Endothelial cell of umbilical vein (primary cell): ENCODE measurements around the gene ZNF407. TPM values are rescaled to one million over a fixed set of nuclear protein-coding genes. Genes with fewer than 3 reads are reported as not detected.

ENCODE experiments used
- BruUV-seq: library from RNA; stranded (reverse); fragments of 400-500 nt; replicated peaks from 2 replicates; lab custom pipeline; 2021; lab: Mats Ljungman, UMichigan
- CTCF ChIA-PET: fragments of 300-600, 350-600 bp; sonication (Branson Sonifier 250); formaldehyde crosslinking; loops from one replicate; lab custom pipeline; 2021; ENCODE audit warnings: antibody characterized with exemption, inconsistent platforms; lab: Charles Lee
- POLR2A ChIA-PET: fragments of 300-600, 350-600 bp; sonication (Branson Sonifier 250); formaldehyde crosslinking; loops from one replicate; lab custom pipeline; 2021; ENCODE audit warnings: antibody characterized with exemption, inconsistent platforms; lab: Charles Lee
- DNase-seq: peaks from one replicate; pipeline ENCODE4 v3.0.0-alpha.2; 2011; ENCODE audit warnings: low read depth, low spot score
- FAIRE-seq: peaks from 2 replicates; lab custom pipeline; 2011; peaks lifted over from hg19 to GRCh38; lab: Jason Lieb, UNC
- H2AFZ ChIP-seq: 2 replicates; pipeline ENCODE4 v1.6.0; 2012; ENCODE audit warnings: low read depth, low read length, control low read depth, inconsistent platforms
- H3K27ac ChIP-seq: 2 replicates; pipeline ENCODE4 v1.5.1; 2011; ENCODE audit warnings: low read depth, mild to moderate bottlenecking, control low read depth, low read length, moderate library complexity; ENCODE audit not compliant: insufficient read depth
- H3K27me3 ChIP-seq, 2 experiments: 2 replicates each; pipeline versions ENCODE4 v1.6.0 to v1.6.1; 2011; ENCODE audit warnings: low read length in 2 of 2, mixed read lengths in 1 of 2; ENCODE audit not compliant: control insufficient read depth in 2 of 2, insufficient read depth in 2 of 2
- H3K36me3 ChIP-seq, 2 experiments: 2 replicates in 1 of 2; 3 replicates in 1 of 2; pipeline ENCODE4 v1.5.1; 2011; ENCODE audit warnings: low read length in 2 of 2, mild to moderate bottlenecking in 1 of 2, moderate library complexity in 1 of 2; ENCODE audit not compliant: control insufficient read depth in 2 of 2, insufficient read depth in 2 of 2; ENCODE audit errors: extremely low read depth in 1 of 2
- H3K4me1 ChIP-seq: 3 replicates; pipeline ENCODE4 v1.5.1; 2011; ENCODE audit warnings: mild to moderate bottlenecking, low read length; ENCODE audit not compliant: control insufficient read depth, insufficient read depth; ENCODE audit errors: extremely low read depth
- H3K4me2 ChIP-seq: 2 replicates; pipeline ENCODE4 v1.6.1; 2011; ENCODE audit warnings: low read length, control low read depth, mixed read lengths; ENCODE audit not compliant: insufficient read depth
- H3K4me3 ChIP-seq, 3 experiments: fragments of 200-600 bp in 1 of 3; sonication (generic), shearing (Covaris generic) in 1 of 3; replicated peaks in 1 of 3; 2 replicates each; pipeline ENCODE4 v1.5.1; 2011 to 2016; ENCODE audit warnings: control low read depth in 3 of 3, low read length in 3 of 3, mild to moderate bottlenecking in 2 of 3, inconsistent platforms in 1 of 3, low read depth in 1 of 3, moderate library complexity in 1 of 3; ENCODE audit not compliant: insufficient read depth in 1 of 3
- H3K79me2 ChIP-seq: 2 replicates; pipeline ENCODE4 v1.6.0; 2012; ENCODE audit warnings: low read length, inconsistent platforms; ENCODE audit not compliant: control insufficient read depth, insufficient read depth
- H3K9ac ChIP-seq: replicated peaks from 2 replicates; pipeline ENCODE3; 2011; ENCODE audit warnings: low read length, control low read depth; ENCODE audit not compliant: insufficient read depth; ENCODE audit errors: extremely low read depth
- H3K9me1 ChIP-seq: replicated peaks from 3 replicates; pipeline ENCODE4 v1.6.0; 2011; ENCODE audit warnings: mild to moderate bottlenecking, low read length; ENCODE audit not compliant: control insufficient read depth, insufficient read depth; ENCODE audit errors: extremely low read depth
- H3K9me3 ChIP-seq: replicated peaks from 2 replicates; pipeline ENCODE4 v1.5.1; 2012; ENCODE audit warnings: low read length, inconsistent platforms; ENCODE audit not compliant: control insufficient read depth, insufficient read depth
- H4K20me1 ChIP-seq: replicated peaks from 2 replicates; pipeline ENCODE3; 2011; ENCODE audit warnings: mild to moderate bottlenecking, low read length; ENCODE audit not compliant: control insufficient read depth, insufficient read depth; ENCODE audit errors: extremely low read depth
- CTCF ChIP-seq, 2 donors: IDR thresholded peaks; 1 replicate in 1 of 2; 2 replicates in 1 of 2; pipeline ENCODE4 v1.5.1; 2011; ENCODE audit warnings: low read length in 2 of 2, mild to moderate bottlenecking in 2 of 2, moderate library complexity in 2 of 2, control low read depth in 1 of 2, inconsistent platforms in 1 of 2, low read depth in 1 of 2; ENCODE audit not compliant: insufficient read depth in 1 of 2; ENCODE audit errors: extremely low read depth in 1 of 2
- EZH2 ChIP-seq: IDR thresholded peaks from 2 replicates; pipeline ENCODE4 v1.6.1; 2012; ENCODE audit warnings: borderline replicate concordance, low read depth, mild to moderate bottlenecking, moderate library complexity, low read length, inconsistent platforms; ENCODE audit not compliant: severe bottlenecking
- FOS ChIP-seq: IDR thresholded peaks from 2 replicates; pipeline ENCODE4 v1.6.1; 2011; ENCODE audit warnings: mild to moderate bottlenecking, low read length, moderate library complexity, borderline replicate concordance; ENCODE audit not compliant: insufficient read depth
- GATA2 ChIP-seq: IDR thresholded peaks from 2 replicates; pipeline ENCODE4 v1.7.0; 2011; ENCODE audit warnings: low read depth, mild to moderate bottlenecking, moderate library complexity, mixed read lengths, low read length; ENCODE audit not compliant: insufficient read length, insufficient read depth
- JUN ChIP-seq: IDR thresholded peaks from 2 replicates; pipeline ENCODE4 v1.6.1; 2011; ENCODE audit warnings: borderline replicate concordance, low read depth; ENCODE audit not compliant: insufficient read length, insufficient read depth
- MAX ChIP-seq: IDR thresholded peaks from 2 replicates; pipeline ENCODE4 v1.6.1; 2011; ENCODE audit not compliant: insufficient read depth, insufficient read length
- MYC ChIP-seq: IDR thresholded peaks from one replicate; pipeline ENCODE4 v1.6.1; 2011; ENCODE audit warnings: mild to moderate bottlenecking, low read depth, low read length
- POLR2AphosphoS5 ChIP-seq: IDR thresholded peaks from 2 replicates; pipeline ENCODE4 v1.6.1; 2012; ENCODE audit warnings: low read depth, mild to moderate bottlenecking, control low read depth, low read length, moderate library complexity; ENCODE audit not compliant: insufficient read depth
- dilution Hi-C: fragments of 300-500 bp; cut with MboI; formaldehyde crosslinking; loops from one replicate; pipeline ENCODE4 v1.15.0; 2019; ENCODE audit warnings: low sequenced_read_pairs; ENCODE audit not compliant: extremely low pct_ligation_motif_present
- intact Hi-C: fragments of 100-400 bp; cut with micrococcal nuclease; formaldehyde crosslinking; loops from one replicate; pipeline ENCODE4 v1.10.0; 2022
- polyA plus RNA-seq, 4 experiments: library from polyadenylated mRNA; depleted of rRNA in 3 of 4; stranded (reverse) in 3 of 4; unstranded in 1 of 4; fragments of >200 nt; gene quantifications; 2 replicates each; pipeline versions ENCODE4 v1.2.1 to v1.2.3, GENCODE V29; 2011 to 2012; ENCODE audit warnings: missing spikeins in 1 of 4
- total RNA-seq: library from RNA; stranded (reverse); gene quantifications from 2 replicates; pipeline ENCODE4 v1.2.3, GENCODE V29; 2021

ZNF407 gene
- total and polyA plus RNA-seq, 2 donors (not counting 3 experiments of a cell fraction or from before 2014, with no cell fraction given): 3.8 to 20.1 TPM

- Histone ChIP-seq H3K4me1 (peaks cover 6% of the 10 kb centered on the region), H4K20me1 (no peaks in the 10 kb centered on the region), H3K9me3 (no peaks in the 10 kb centered on the region), H3K36me3 (no peaks in the 10 kb centered on the region), H3K9me1 (no peaks in the 10 kb centered on the region), H3K79me2 (no peaks in the 10 kb centered on the region), H2AFZ (no peak overlapping the region), H3K27me3 (no peaks in the 10 kb centered on the region), H3K4me2 (no peak overlapping the region), H3K27ac (no peak overlapping the region), H3K4me3 (no peak overlapping the region), H3K9ac (no peak overlapping the region)
- FAIRE-seq (no peak), DNase-seq (no peak)
- ChIA-PET POLR2A (no interaction called here), CTCF (no interaction called here)
- dilution Hi-C loops (no loop called here), intact Hi-C loops (loop anchor here (10.0 kb wide), 1 partner anchor 427 kb away; no protein-coding TSS in a partner anchor)
- no TSS peak for BruUV-seq
- TF ChIP-seq MAX (no peak), CTCF (IDR thresholded peaks at IDR 0.05; ENCODE audit: extremely low read depth in 1 of 2, insufficient read depth in 1 of 2, low read depth in 1 of 2, low read length in 2 of 2) (no peak), GATA2 (no peak), EZH2 (no peak), JUN (no peak), POLR2AphosphoS5 (no peak), MYC (no peak), FOS (no peak)
These were observed 449.7 kb downstream of the ZNF407 start for GRCh38 chr18:75047240-75047961.
